AG04450 (cell line): ENCODE data around the gene OR4D5. TPM values are rescaled to one million over a fixed set of nuclear protein-coding genes. Genes with fewer than 3 reads are reported as not detected.

Source experiments
- CTCF ChIA-PET: fragments of 300-600, 350-600 bp; formaldehyde crosslinking; extraction: SDS; loops from one replicate; lab custom pipeline; 2022; ENCODE audit warnings: antibody characterized with exemption, inconsistent platforms; lab: Charles Lee
- POLR2A ChIA-PET: fragments of 350-600 bp; formaldehyde crosslinking; extraction: SDS; loops from one replicate; lab custom pipeline; 2021; ENCODE audit warnings: antibody characterized with exemption, inconsistent platforms; lab: Yijun Ruan, JAX
- DNase-seq: peaks from one replicate; pipeline ENCODE4 v3.0.0-alpha.2; 2011; ENCODE audit warnings: low read depth, low spot score
- H3K27ac ChIP-seq: one replicate; pipeline ENCODE4 v1.5.1; 2012; ENCODE audit warnings: low read depth, low read length, control low read depth
- H3K27me3 ChIP-seq: one replicate; pipeline ENCODE4 v1.6.0; 2012; ENCODE audit warnings: low read length; ENCODE audit not compliant: control insufficient read depth, insufficient read depth
- H3K4me3 ChIP-seq: 2 replicates; pipeline ENCODE4 v1.5.1; 2011; ENCODE audit warnings: mild to moderate bottlenecking, low read depth, low read length, control low read depth
- H3K9me3 ChIP-seq: 2 replicates; pipeline ENCODE4 v1.5.1; 2012; ENCODE audit warnings: low read length; ENCODE audit not compliant: control insufficient read depth, insufficient read depth
- polyA plus RNA-seq: library from polyadenylated mRNA; depleted of rRNA; stranded (reverse); fragments of >200 nt; gene quantifications from 2 replicates; pipeline ENCODE4 v1.2.3, GENCODE V29; 2011; rRNA removed
- TF ChIP-seq, protein P1 (sequence below): IDR thresholded peaks from 2 replicates; pipeline ENCODE4 v1.5.1; 2011; ENCODE audit warnings: low read depth, low read length, control low read depth, inconsistent platforms

The OR4D5 gene
- polyA plus RNA-seq, 1 experiment = not detected

DNA sequence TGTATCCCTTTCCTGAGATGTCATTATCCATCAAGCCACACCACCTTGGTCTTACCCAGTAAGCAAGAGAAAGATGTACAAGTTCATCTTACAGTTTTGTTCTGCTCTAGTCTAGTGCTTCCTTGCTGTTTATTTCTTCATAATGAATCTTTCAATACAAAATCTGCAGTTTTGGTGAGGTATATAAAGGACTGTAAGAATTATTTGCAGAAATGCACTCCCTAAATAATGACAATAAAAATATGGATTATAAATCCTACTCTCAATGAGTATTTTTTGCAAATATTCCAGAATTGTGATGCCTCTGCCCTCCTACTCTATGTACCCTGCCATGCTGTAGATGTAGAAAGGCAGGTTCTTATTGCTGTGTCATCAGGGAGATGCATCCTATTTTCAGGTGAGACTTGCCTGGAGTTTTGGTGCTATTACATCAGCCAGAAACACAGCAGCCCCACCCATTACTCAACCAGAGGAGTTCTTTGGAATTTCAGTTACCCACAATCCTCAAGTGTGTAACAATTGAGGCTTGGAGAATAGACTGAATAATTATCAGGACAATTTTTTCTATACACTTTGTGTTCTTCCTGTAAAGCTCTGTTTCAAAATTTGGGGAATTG lies 38.4 kb downstream of the OR4D5 start, which contains the start of gene OR10S1:
OR10S1 (minus strand) TSS at position 51 of the 617 bp plus-strand sequence. CDS start 117 bp downstream, outside the sequence.
- DNase-seq = no peak
- Histone ChIP-seq H3K27me3 (no peaks in the 10 kb centered on the region), H3K9me3 (peaks cover 8% of the 10 kb centered on the region; the same call in 1 of the 2 replicates), H3K27ac (no peak within 1 kb of the TSS), H3K4me3 (no peak within 1 kb of the TSS)
- POLR2A ChIA-PET = no interaction called here
- TF ChIP-seq, protein P1, sequence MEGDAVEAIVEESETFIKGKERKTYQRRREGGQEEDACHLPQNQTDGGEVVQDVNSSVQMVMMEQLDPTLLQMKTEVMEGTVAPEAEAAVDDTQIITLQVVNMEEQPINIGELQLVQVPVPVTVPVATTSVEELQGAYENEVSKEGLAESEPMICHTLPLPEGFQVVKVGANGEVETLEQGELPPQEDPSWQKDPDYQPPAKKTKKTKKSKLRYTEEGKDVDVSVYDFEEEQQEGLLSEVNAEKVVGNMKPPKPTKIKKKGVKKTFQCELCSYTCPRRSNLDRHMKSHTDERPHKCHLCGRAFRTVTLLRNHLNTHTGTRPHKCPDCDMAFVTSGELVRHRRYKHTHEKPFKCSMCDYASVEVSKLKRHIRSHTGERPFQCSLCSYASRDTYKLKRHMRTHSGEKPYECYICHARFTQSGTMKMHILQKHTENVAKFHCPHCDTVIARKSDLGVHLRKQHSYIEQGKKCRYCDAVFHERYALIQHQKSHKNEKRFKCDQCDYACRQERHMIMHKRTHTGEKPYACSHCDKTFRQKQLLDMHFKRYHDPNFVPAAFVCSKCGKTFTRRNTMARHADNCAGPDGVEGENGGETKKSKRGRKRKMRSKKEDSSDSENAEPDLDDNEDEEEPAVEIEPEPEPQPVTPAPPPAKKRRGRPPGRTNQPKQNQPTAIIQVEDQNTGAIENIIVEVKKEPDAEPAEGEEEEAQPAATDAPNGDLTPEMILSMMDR = no peak
- CTCF ChIA-PET = no interaction called here

DNA sequence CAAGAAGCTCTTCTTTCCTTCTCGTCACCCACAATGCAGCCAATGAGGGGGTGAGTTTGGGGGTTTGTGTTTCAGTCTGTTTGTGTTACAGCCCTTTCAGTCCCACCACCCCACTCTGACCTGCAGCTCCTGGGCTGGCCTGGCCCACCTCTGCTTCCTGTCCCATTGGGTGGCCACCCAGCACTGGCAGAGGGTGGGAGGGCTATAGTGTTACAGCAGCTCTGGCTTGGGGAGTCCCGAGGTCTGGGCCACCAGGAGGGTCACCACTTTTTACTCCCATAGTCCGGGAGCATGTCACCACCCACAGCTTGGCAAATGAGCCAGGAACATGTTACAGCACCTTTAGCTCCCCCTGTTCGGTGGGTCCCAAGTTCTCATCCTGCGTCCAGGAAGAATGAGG lies 39.9 kb downstream of the OR4D5 start:
- TF ChIP-seq, protein P1 = no peak
- CTCF ChIA-PET = no interaction called here
- no peak overlapping the region for H3K27ac ChIP-seq
- no peak for DNase-seq
- H3K27me3 ChIP-seq = no peaks in the 10 kb centered on the region
- H3K9me3 ChIP-seq = peaks cover 8% of the 10 kb centered on the region; the same call in 1 of the 2 replicates
- H3K4me3 ChIP-seq = no peak overlapping the region
- POLR2A ChIA-PET = no interaction called here

Other genes with a start within 250 kb of the OR4D5 start
- gene ZNF202, start 198.0 kb upstream of the OR4D5 start, polyA plus RNA-seq = 8.0 and 10.0 TPM in 2 replicates
- gene OR6X1, start 185.1 kb upstream of the OR4D5 start, polyA plus RNA-seq = not detected in 2 replicates
- gene OR6M1, start 133.3 kb upstream of the OR4D5 start, polyA plus RNA-seq = not detected in 2 replicates
- gene TMEM225, start 53.9 kb upstream of the OR4D5 start, polyA plus RNA-seq = not detected in 2 replicates
- gene OR8D4, start 37.5 kb upstream of the OR4D5 start, polyA plus RNA-seq = not detected in 2 replicates
- not detected in 2 replicates for gene OR6T1, start 4.2 kb downstream of the OR4D5 start, polyA plus RNA-seq
- not detected in 2 replicates for gene OR10S1, start 38.2 kb downstream of the OR4D5 start, polyA plus RNA-seq
- not detected in 2 replicates for gene OR10G6, start 55.5 kb downstream of the OR4D5 start, polyA plus RNA-seq
- not detected in 2 replicates for gene OR10G4, start 73.4 kb downstream of the OR4D5 start, polyA plus RNA-seq
- not detected in 2 replicates for gene OR10G9, start 83.4 kb downstream of the OR4D5 start, polyA plus RNA-seq
- gene OR10G8, start 87.2 kb downstream of the OR4D5 start, polyA plus RNA-seq = not detected in 2 replicates
- not detected in 2 replicates for gene OR10G7, start 101.7 kb downstream of the OR4D5 start, polyA plus RNA-seq
- 26.9 and 27.9 TPM in 2 replicates for gene VWA5A, start 175.8 kb downstream of the OR4D5 start, polyA plus RNA-seq
- gene OR10D3, start 243.7 kb downstream of the OR4D5 start, polyA plus RNA-seq = not detected in 2 replicates